HEK293 (cell line): ENCODE results near the gene IFT80.

ENCODE experiments used
- CTCF ChIA-PET: fragments of 350-600 bp; formaldehyde crosslinking; extraction: SDS; loops from one replicate; lab custom pipeline; 2021; ENCODE audit warnings: antibody characterized with exemption; lab: Yijun Ruan, JAX
- POLR2A ChIA-PET: fragments of 300-600 bp; formaldehyde crosslinking; extraction: SDS; loops from one replicate; lab custom pipeline; 2020; ENCODE audit warnings: antibody characterized with exemption, inconsistent platforms; lab: Yijun Ruan, JAX
- H3K27ac ChIP-seq: fragments of 200-500 bp; sonication (Bioruptor generic); 2 replicates; pipeline ENCODE4 v1.5.1; 2014; ENCODE audit warnings: low read depth, low read length, control low read depth, inconsistent platforms; ENCODE audit errors: extremely low read depth
- H3K36me3 ChIP-seq, 2 experiments: fragments of 200-500 bp in 1 of 2; sonication (Bioruptor generic) in 1 of 2; 1 replicate in 1 of 2; 2 replicates in 1 of 2; pipeline ENCODE4 v1.5.1; 2014 to 2017; ENCODE audit warnings: inconsistent platforms in 2 of 2, low read length in 2 of 2; ENCODE audit not compliant: control insufficient read depth in 2 of 2, insufficient read depth in 1 of 2
- H3K4me1 ChIP-seq: fragments of 200-500 bp; sonication (Bioruptor generic); 2 replicates; pipeline ENCODE4 v1.5.1; 2014; ENCODE audit warnings: mild to moderate bottlenecking, low read length, inconsistent platforms; ENCODE audit not compliant: control insufficient read depth, insufficient read depth
- H3K4me3 ChIP-seq: 2 replicates; pipeline ENCODE4 v1.5.1; 2011; ENCODE audit warnings: low read depth, mild to moderate bottlenecking, control low read depth, low read length, moderate library complexity
- H3K9me3 ChIP-seq: fragments of 200-500 bp; sonication (Bioruptor generic); 2 replicates; pipeline ENCODE4 v1.5.1; 2014; ENCODE audit warnings: low read depth, low read length, inconsistent platforms; ENCODE audit not compliant: control insufficient read depth, insufficient read depth
- ELK4 ChIP-seq: IDR thresholded peaks from 2 replicates; pipeline ENCODE4 v1.6.1; 2011; ENCODE audit warnings: mild to moderate bottlenecking, low read depth, low read length, borderline replicate concordance
- HOXD13 ChIP-seq: sonication (generic); formaldehyde crosslinking; IDR thresholded peaks from 2 replicates; pipeline ENCODE4 v1.8.0; 2022; ENCODE audit warnings: missing genetic modification reagents, borderline replicate concordance
- PRDM2 ChIP-seq: fragments of 450-650 bp; formaldehyde crosslinking; IDR thresholded peaks from 2 replicates; pipeline ENCODE4 v1.5.1; 2016; ENCODE audit warnings: missing biosample characterization, missing genetic modification characterization, borderline replicate concordance
- RBAK ChIP-seq: fragments of 450-650 bp; formaldehyde crosslinking; IDR thresholded peaks from 2 replicates; pipeline ENCODE4 v1.5.1; 2016; ENCODE audit warnings: missing biosample characterization, missing genetic modification characterization
- REST ChIP-seq: fragments of 450-650 bp; formaldehyde crosslinking; IDR thresholded peaks from 2 replicates; pipeline ENCODE4 v1.5.1; 2016; ENCODE audit warnings: missing biosample characterization, missing genetic modification characterization
- TSHZ1 ChIP-seq: fragments of 450-650 bp; formaldehyde crosslinking; IDR thresholded peaks from 2 replicates; pipeline ENCODE4 v1.5.1; 2016; ENCODE audit warnings: missing biosample characterization, missing genetic modification characterization, borderline replicate concordance
- ZFP41 ChIP-seq: fragments of 450-650 bp; formaldehyde crosslinking; IDR thresholded peaks from 2 replicates; pipeline ENCODE4 v1.5.1; 2016; ENCODE audit warnings: missing biosample characterization, missing genetic modification characterization, borderline replicate concordance
- ZNF132 ChIP-seq: fragments of 450-650 bp; formaldehyde crosslinking; IDR thresholded peaks from 2 replicates; pipeline ENCODE4 v1.5.1; 2017; ENCODE audit warnings: missing biosample characterization, missing genetic modification characterization, borderline replicate concordance
- ZNF169 ChIP-seq: fragments of 450-650 bp; formaldehyde crosslinking; IDR thresholded peaks from 2 replicates; pipeline ENCODE4 v1.5.1; 2016; ENCODE audit warnings: missing biosample characterization, missing genetic modification characterization
- ZNF280D ChIP-seq: fragments of 450-650 bp; formaldehyde crosslinking; IDR thresholded peaks from 2 replicates; pipeline ENCODE4 v1.5.1; 2016; ENCODE audit warnings: missing biosample characterization, missing genetic modification characterization
- ZNF416 ChIP-seq: fragments of 450-650 bp; formaldehyde crosslinking; IDR thresholded peaks from 2 replicates; pipeline ENCODE4 v1.5.1; 2016; ENCODE audit warnings: missing biosample characterization, missing genetic modification characterization
- ZNF610 ChIP-seq: fragments of 450-650 bp; formaldehyde crosslinking; IDR thresholded peaks from 2 replicates; pipeline ENCODE4 v1.5.1; 2016; ENCODE audit warnings: missing biosample characterization, missing genetic modification characterization, borderline replicate concordance
- ZNF624 ChIP-seq: fragments of 450-650 bp; formaldehyde crosslinking; IDR thresholded peaks from 2 replicates; pipeline ENCODE4 v1.5.1; 2017; ENCODE audit warnings: missing biosample characterization, missing genetic modification characterization
- ZNF626 ChIP-seq: fragments of 450-650 bp; sonication (Bioruptor Pico); formaldehyde crosslinking; IDR thresholded peaks from 2 replicates; pipeline ENCODE4 v1.5.1; 2018; ENCODE audit warnings: missing biosample characterization, missing genetic modification characterization, inconsistent platforms
- ZNF645 ChIP-seq: fragments of 450-650 bp; formaldehyde crosslinking; IDR thresholded peaks from 2 replicates; pipeline ENCODE4; 2016; ENCODE audit warnings: missing biosample characterization, missing genetic modification characterization
- ZSCAN18 ChIP-seq: fragments of 450-650 bp; formaldehyde crosslinking; IDR thresholded peaks from 2 replicates; pipeline ENCODE4 v1.5.1; 2016; ENCODE audit warnings: missing biosample characterization, missing genetic modification characterization

The IFT80 gene

GRCh38 chr3:160403028-160403545 lies 4.1 kb upstream of the IFT80 start:
- H3K9me3 ChIP-seq: no peaks in the 10 kb centered on the region
- H3K27ac ChIP-seq: no peak overlapping the region
- H3K36me3 ChIP-seq: peaks cover 9 to 65% of the 10 kb centered on the region in 2 experiments; a peak in 2 of 3 replicates
- no peaks in the 10 kb centered on the region for H3K4me1 ChIP-seq
- peak overlapping the region; percentile 72 for H3K4me3 ChIP-seq
- ChIA-PET CTCF (interaction anchor here (0.5 to 2.5 kb wide), 4 partner anchors 11 to 581 kb away, joined by 3 to 12 read pairs (median 4); no protein-coding TSS in a partner anchor), POLR2A (interaction anchor here (0.7 to 0.9 kb wide), 2 partner anchors 46 to 566 kb away, joined by 3 read pairs; partner anchors contain the start of gene TRIM59)
- no peak for TF ChIP-seq HOXD13 (CRISPR knock-in tag)
- TF ChIP-seq ZNF624 (tag by site-specific recombination): no peak
- no peak for TF ChIP-seq ZNF610 (tag by site-specific recombination)
- TF ChIP-seq ZNF626 (tag by site-specific recombination): no peak
- no peak for TF ChIP-seq RBAK (tag by site-specific recombination)
- no peak for TF ChIP-seq PRDM2 (tag by site-specific recombination)
- no peak for TF ChIP-seq REST
- TF ChIP-seq ZNF132 (tag by site-specific recombination): no peak
- no peak for TF ChIP-seq ZSCAN18 (tag by site-specific recombination)
- no peak for TF ChIP-seq TSHZ1
- TF ChIP-seq ZFP41: no peak
- TF ChIP-seq ZNF280D (tag by site-specific recombination): no peak
- no peak for TF ChIP-seq ZNF169 (tag by site-specific recombination)
- TF ChIP-seq ZNF416: no peak
- TF ChIP-seq ZNF645: no peak
- no peak for TF ChIP-seq ELK4
